ENCODE data around the gene DRG1.

Gene DRG1

DNA sequence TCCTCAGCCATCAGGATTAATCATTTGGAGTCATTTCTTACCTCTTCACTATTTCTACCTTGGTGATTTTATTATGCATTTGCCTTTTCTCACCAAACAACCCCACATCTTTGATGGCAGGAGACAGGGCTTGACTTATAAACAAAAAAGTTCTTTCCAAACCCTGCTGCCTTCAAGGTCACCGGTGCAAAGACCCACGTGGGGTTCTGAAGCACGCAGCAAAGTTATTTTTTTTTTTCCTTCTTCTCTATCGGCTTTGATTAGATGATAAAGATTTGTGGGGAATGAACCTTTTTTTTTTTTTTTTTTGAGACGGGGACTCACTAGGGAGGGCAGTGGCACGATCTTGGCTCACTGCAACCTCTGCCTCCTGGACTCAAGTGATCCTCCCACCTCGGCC is 44.1 kb downstream of the DRG1 start:
- TF ChIP-seq FOXP2 (optimal IDR thresholded peaks at IDR 0.05; ENCODE audit: borderline replicate concordance, extremely low read depth, extremely low read length, insufficient read depth) (no peak), TAF1 (IDR thresholded peaks at IDR 0.05; ENCODE audit: borderline replicate concordance, insufficient read depth, low read length) (no peak), POLR2AphosphoS5 (IDR thresholded peaks at IDR 0.05; ENCODE audit: low read depth, low read length) (no peak), SIN3A (IDR thresholded peaks at IDR 0.05; ENCODE audit: borderline replicate concordance, insufficient read depth, low read length) (no peak), REST (IDR thresholded peaks at IDR 0.05; ENCODE audit: insufficient read depth in 1 of 2, low read depth in 2 of 2, low read length in 2 of 2) (no peak)

GRCh38 chr22:31445642-31446041 is 46.2 kb downstream of the DRG1 start:
- TF ChIP-seq SIN3A (IDR thresholded peaks at IDR 0.05; ENCODE audit: borderline replicate concordance, insufficient read depth, low read length) (no peak), REST (IDR thresholded peaks at IDR 0.05; ENCODE audit: insufficient read depth in 1 of 2, low read depth in 2 of 2, low read length in 2 of 2) (no peak), FOXP2 (optimal IDR thresholded peaks at IDR 0.05; ENCODE audit: borderline replicate concordance, extremely low read depth, extremely low read length, insufficient read depth) (no peak), POLR2AphosphoS5 (IDR thresholded peaks at IDR 0.05; ENCODE audit: low read depth, low read length) (no peak), TAF1 (IDR thresholded peaks at IDR 0.05; ENCODE audit: borderline replicate concordance, insufficient read depth, low read length) (no peak)

- TF ChIP-seq POLR2AphosphoS5 (IDR thresholded peaks at IDR 0.05; ENCODE audit: low read depth, low read length) (no peak), REST (IDR thresholded peaks at IDR 0.05; ENCODE audit: insufficient read depth in 1 of 2, low read depth in 2 of 2, low read length in 2 of 2) (no peak), FOXP2 (optimal IDR thresholded peaks at IDR 0.05; ENCODE audit: borderline replicate concordance, extremely low read depth, extremely low read length, insufficient read depth) (no peak), TAF1 (IDR thresholded peaks at IDR 0.05; ENCODE audit: borderline replicate concordance, insufficient read depth, low read length) (no peak), SIN3A (IDR thresholded peaks at IDR 0.05; ENCODE audit: borderline replicate concordance, insufficient read depth, low read length) (no peak)
These were observed 46.8 kb downstream of the DRG1 start for GRCh38 chr22:31446208-31446607.

DNA sequence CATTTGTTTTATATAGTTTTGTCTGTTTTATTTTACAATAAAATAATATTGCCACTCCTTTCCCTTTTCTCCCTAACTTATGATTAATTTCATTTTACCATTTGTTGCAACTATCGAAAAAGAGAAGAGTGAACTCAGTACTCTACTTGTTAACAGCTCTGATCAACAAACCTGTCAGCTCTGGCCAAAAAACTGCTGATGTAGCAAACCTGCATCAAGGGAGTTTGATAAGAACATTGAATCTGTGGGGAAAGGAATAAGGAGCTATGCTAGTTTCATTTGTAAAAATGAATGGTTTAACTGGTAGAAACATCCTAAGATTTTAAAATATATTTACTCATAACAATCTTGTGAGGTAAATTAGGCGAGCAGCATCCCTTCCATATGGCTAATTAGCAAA is 47.4 kb downstream of the DRG1 start:
- TF ChIP-seq POLR2AphosphoS5 (IDR thresholded peaks at IDR 0.05; ENCODE audit: low read depth, low read length) (no peak), TAF1 (IDR thresholded peaks at IDR 0.05; ENCODE audit: borderline replicate concordance, insufficient read depth, low read length) (no peak), SIN3A (IDR thresholded peaks at IDR 0.05; ENCODE audit: borderline replicate concordance, insufficient read depth, low read length) (no peak), REST (IDR thresholded peaks at IDR 0.05; ENCODE audit: insufficient read depth in 1 of 2, low read depth in 2 of 2, low read length in 2 of 2) (no peak), FOXP2 (optimal IDR thresholded peaks at IDR 0.05; ENCODE audit: borderline replicate concordance, extremely low read depth, extremely low read length, insufficient read depth) (no peak)

DNA sequence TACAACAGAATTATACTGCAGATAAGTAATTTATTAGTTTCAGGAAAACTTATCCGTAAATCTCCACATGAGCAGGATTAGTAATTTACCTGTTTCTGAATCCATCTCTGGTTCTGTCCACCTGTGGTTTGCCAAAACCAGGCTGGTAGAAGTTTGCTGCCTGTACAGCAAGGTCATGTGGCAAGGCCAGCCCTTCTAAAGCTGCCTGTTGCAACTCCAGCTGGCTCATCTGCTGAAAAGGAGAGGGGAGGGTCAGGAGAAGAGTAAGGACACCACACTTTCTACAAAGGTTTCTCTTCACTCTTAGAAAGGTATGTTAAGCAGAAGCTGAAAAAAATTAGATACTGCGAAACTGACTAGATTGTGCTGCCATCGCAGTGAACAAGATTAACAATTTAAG is 47.9 kb downstream of the DRG1 start:
- TF ChIP-seq POLR2AphosphoS5 (IDR thresholded peaks at IDR 0.05; ENCODE audit: low read depth, low read length) (no peak), SIN3A (IDR thresholded peaks at IDR 0.05; ENCODE audit: borderline replicate concordance, insufficient read depth, low read length) (no peak), REST (IDR thresholded peaks at IDR 0.05; ENCODE audit: insufficient read depth in 1 of 2, low read depth in 2 of 2, low read length in 2 of 2) (no peak), FOXP2 (optimal IDR thresholded peaks at IDR 0.05; ENCODE audit: borderline replicate concordance, extremely low read depth, extremely low read length, insufficient read depth) (no peak), TAF1 (IDR thresholded peaks at IDR 0.05; ENCODE audit: borderline replicate concordance, insufficient read depth, low read length) (no peak)

Data from PFSK-1 (cell line).